Measurements from ENCODE around the gene GABBR2.

The GABBR2 gene

GRCh38 chr9:98254228-98255060 lies 454.3 kb downstream of the GABBR2 start:
- Histone ChIP-seq H3F3A (ENCODE audit: insufficient read depth, low read length) (peaks cover 11% of the 10 kb centered on the region), H3K9me2 (replicated peaks; ENCODE audit: insufficient read depth, low read length) (no peaks in the 10 kb centered on the region), H3K4me3 (ENCODE audit: low read length) (peak overlapping the region; percentile 82), H3K4me2 (ENCODE audit: low read depth, low read length) (peak overlapping the region; percentile 100), H2AFZ (ENCODE audit: low read length) (peak overlapping the region; percentile 79; the same call in 1 of the 2 replicates), H3K27ac (ENCODE audit: low read length) (no peak overlapping the region), H3K36me3 (replicated peaks; ENCODE audit: insufficient read depth, low read length) (no peaks in the 10 kb centered on the region), H4K20me1 (ENCODE audit: insufficient read depth, low read length) (no peaks in the 10 kb centered on the region), H3K9me3 (replicated peaks; ENCODE audit: insufficient read depth, low read length) (no peaks in the 10 kb centered on the region), H3K27me3 (replicated peaks; ENCODE audit: insufficient read depth, low read length) (0 out of 2 replicates have a peak, but pooled peaks cover 6% of the 10 kb centered on the region), H3K4me1 (ENCODE audit: low read length) (peaks cover 6% of the 10 kb centered on the region; the same call in 1 of the 2 replicates), H3K79me2 (ENCODE audit: low read length) (no peaks in the 10 kb centered on the region), H3K9ac (ENCODE audit: low read length) (no peak overlapping the region; the same call in 1 of the 2 replicates)
- DNase-seq: no peak
- no peak for TF ChIP-seq EZH2 (optimal IDR thresholded peaks at IDR 0.05; ENCODE audit: low read depth, low read length)
- TF ChIP-seq EZH2phosphoT487 (IDR thresholded peaks at IDR 0.05; ENCODE audit: low read length): no peak

GRCh38 chr9:98253565-98253964 lies 455.2 kb downstream of the GABBR2 start:
- DNase-seq: no peak
- Histone ChIP-seq H2AFZ (ENCODE audit: low read length) (no peak overlapping the region), H3K9me3 (replicated peaks; ENCODE audit: insufficient read depth, low read length) (no peaks in the 10 kb centered on the region), H3K79me2 (ENCODE audit: low read length) (no peaks in the 10 kb centered on the region), H3K4me2 (ENCODE audit: low read depth, low read length) (no peak overlapping the region), H3K9me2 (replicated peaks; ENCODE audit: insufficient read depth, low read length) (no peaks in the 10 kb centered on the region), H3K27me3 (replicated peaks; ENCODE audit: insufficient read depth, low read length) (0 out of 2 replicates have a peak, but pooled peaks cover 6% of the 10 kb centered on the region), H3K27ac (ENCODE audit: low read length) (no peak overlapping the region), H3F3A (ENCODE audit: insufficient read depth, low read length) (peaks cover 11% of the 10 kb centered on the region), H3K4me3 (ENCODE audit: low read length) (no peak overlapping the region), H3K9ac (ENCODE audit: low read length) (no peak overlapping the region), H3K4me1 (ENCODE audit: low read length) (peaks cover 6% of the 10 kb centered on the region; the same call in 1 of the 2 replicates), H4K20me1 (ENCODE audit: insufficient read depth, low read length) (no peaks in the 10 kb centered on the region), H3K36me3 (replicated peaks; ENCODE audit: insufficient read depth, low read length) (no peaks in the 10 kb centered on the region)
- TF ChIP-seq EZH2phosphoT487 (IDR thresholded peaks at IDR 0.05; ENCODE audit: low read length) (no peak), EZH2 (optimal IDR thresholded peaks at IDR 0.05; ENCODE audit: low read depth, low read length) (no peak), CTCF (IDR thresholded peaks at IDR 0.05; ENCODE audit: low read length) (no peak)

GRCh38 chr9:98251551-98251950 lies 457.2 kb downstream of the GABBR2 start:
- H3K79me2 ChIP-seq (ENCODE audit: low read length): no peaks in the 10 kb centered on the region
- no peak overlapping the region for H2AFZ ChIP-seq (ENCODE audit: low read length)
- no peak overlapping the region for H3K27ac ChIP-seq (ENCODE audit: low read length)
- H3K4me2 ChIP-seq (ENCODE audit: low read depth, low read length): no peak overlapping the region
- H3K4me3 ChIP-seq (ENCODE audit: low read length): no peak overlapping the region
- 0 out of 2 replicates have a peak, but pooled peaks cover 6% of the 10 kb centered on the region for H3K27me3 ChIP-seq (replicated peaks; ENCODE audit: insufficient read depth, low read length)
- H3K9me3 ChIP-seq (replicated peaks; ENCODE audit: insufficient read depth, low read length): no peaks in the 10 kb centered on the region
- peaks cover 6% of the 10 kb centered on the region; the same call in 1 of the 2 replicates for H3K4me1 ChIP-seq (ENCODE audit: low read length)
- TF ChIP-seq EZH2phosphoT487 (IDR thresholded peaks at IDR 0.05; ENCODE audit: low read length): no peak
- no peak for DNase-seq
- H3K9ac ChIP-seq (ENCODE audit: low read length): no peak overlapping the region
- peaks cover 9% of the 10 kb centered on the region for H3F3A ChIP-seq (ENCODE audit: insufficient read depth, low read length)
- H3K9me2 ChIP-seq (replicated peaks; ENCODE audit: insufficient read depth, low read length): no peaks in the 10 kb centered on the region
- no peaks in the 10 kb centered on the region for H3K36me3 ChIP-seq (replicated peaks; ENCODE audit: insufficient read depth, low read length)
- H4K20me1 ChIP-seq (ENCODE audit: insufficient read depth, low read length): no peaks in the 10 kb centered on the region

- Histone ChIP-seq H3K9ac (ENCODE audit: low read length) (no peak overlapping the region), H4K20me1 (ENCODE audit: insufficient read depth, low read length) (no peaks in the 10 kb centered on the region), H3F3A (ENCODE audit: insufficient read depth, low read length) (no peaks in the 10 kb centered on the region; the same call in 1 of the 2 replicates), H3K9me2 (replicated peaks; ENCODE audit: insufficient read depth, low read length) (no peaks in the 10 kb centered on the region), H3K27me3 (replicated peaks; ENCODE audit: insufficient read depth, low read length) (0 out of 2 replicates have a peak, but pooled peaks cover 6% of the 10 kb centered on the region), H3K9me3 (replicated peaks; ENCODE audit: insufficient read depth, low read length) (no peaks in the 10 kb centered on the region), H3K79me2 (ENCODE audit: low read length) (no peaks in the 10 kb centered on the region), H3K36me3 (replicated peaks; ENCODE audit: insufficient read depth, low read length) (no peaks in the 10 kb centered on the region), H3K4me1 (ENCODE audit: low read length) (peaks cover 4% of the 10 kb centered on the region; the same call in 1 of the 2 replicates), H2AFZ (ENCODE audit: low read length) (no peak overlapping the region), H3K27ac (ENCODE audit: low read length) (no peak overlapping the region), H3K4me3 (ENCODE audit: low read length) (no peak overlapping the region), H3K4me2 (ENCODE audit: low read depth, low read length) (no peak overlapping the region)
- no peak for TF ChIP-seq CTCF (IDR thresholded peaks at IDR 0.05; ENCODE audit: low read length)
- TF ChIP-seq EZH2 (optimal IDR thresholded peaks at IDR 0.05; ENCODE audit: low read depth, low read length): no peak
- no peak for TF ChIP-seq EZH2phosphoT487 (IDR thresholded peaks at IDR 0.05; ENCODE audit: low read length)
- no peak for DNase-seq
Measured at GRCh38 chr9:98249771-98250170, 459.0 kb downstream of the GABBR2 start.

Measured in MM.1S (cell line).